ENCODE data around the gene CHMP1A.

The CHMP1A gene

GRCh38 chr16:89602952-89603590, 54.4 kb downstream of the CHMP1A start:
- no peak for DNase-seq (ENCODE audit: low read depth)

- DNase-seq (ENCODE audit: low read depth): peak; percentile 51
Observed at GRCh38 chr16:89602273-89602951, 55.1 kb downstream of the CHMP1A start.

GRCh38 chr16:89601906-89602272, 55.6 kb downstream of the CHMP1A start:
- DNase-seq (ENCODE audit: low read depth): no peak

- DNase-seq (ENCODE audit: low read depth): no peak
Observed at GRCh38 chr16:89600956-89601355, 56.6 kb downstream of the CHMP1A start.

- no peak for DNase-seq (ENCODE audit: low read depth)
Observed at GRCh38 chr16:89600427-89600826, 57.1 kb downstream of the CHMP1A start.

- no peak for DNase-seq (ENCODE audit: low read depth)
Observed at GRCh38 chr16:89599902-89600301, 57.6 kb downstream of the CHMP1A start.

GRCh38 chr16:89599451-89599858, 58.1 kb downstream of the CHMP1A start:
- DNase-seq (ENCODE audit: low read depth): no peak

GRCh38 chr16:89598199-89598598, 59.3 kb downstream of the CHMP1A start:
- no peak for DNase-seq (ENCODE audit: low read depth)

GRCh38 chr16:89596957-89597649, 60.4 kb downstream of the CHMP1A start:
- DNase-seq (ENCODE audit: low read depth): no peak

GRCh38 chr16:89596061-89596689, 61.3 kb downstream of the CHMP1A start:
- no peak for DNase-seq (ENCODE audit: low read depth)

GRCh38 chr16:89595330-89596060, 62.0 kb downstream of the CHMP1A start:
- no peak for DNase-seq (ENCODE audit: low read depth)
